Measurements from ENCODE around the gene ARL5A. TPM values are rescaled to one million over a fixed set of nuclear protein-coding genes. Genes with fewer than 3 reads are reported as not detected.

Gene ARL5A
- total and polyA plus RNA-seq, 2 of the 4 experiments (the other 2 are of a cell fraction): 22.3 to 45.5 TPM

DNA sequence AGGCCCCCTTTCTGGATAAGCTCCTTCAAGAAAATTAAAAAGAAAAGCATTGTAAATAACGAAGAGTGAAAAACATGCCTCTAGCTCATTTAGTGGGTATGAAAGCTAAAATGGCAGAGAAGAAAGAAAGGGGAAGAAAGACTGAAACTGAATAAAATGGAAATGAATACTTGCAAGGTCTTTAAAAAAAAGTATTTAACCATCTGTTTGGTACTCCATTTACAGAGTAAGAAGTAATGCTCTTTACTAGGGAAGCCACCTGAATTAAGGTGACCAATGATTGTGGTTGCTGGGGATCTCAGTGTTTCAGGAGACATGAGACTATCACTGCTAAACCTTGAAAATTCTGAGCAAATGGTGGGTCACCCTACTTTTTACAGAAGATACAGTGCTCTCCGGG lies 17.7 kb upstream of the ARL5A start:
- dilution Hi-C loops (cut with HindIII; ENCODE audit: low sequenced_read_pairs, unreplicated experiment) (no loop called here), intact Hi-C loops (cut with micrococcal nuclease) (no loop called here), in situ Hi-C loops (cut with MboI; ENCODE audit: low sequenced_read_pairs) (no loop called here)
- H3K18ac ChIP-seq (ENCODE audit: low read depth, low read length): no peak overlapping the region
- no peak overlapping the region for H3K4me2 ChIP-seq (ENCODE audit: low read depth, low read length)
- no peak for DNase-seq
- H4K20me1 ChIP-seq (ENCODE audit: insufficient read depth, low read length): no peaks in the 10 kb centered on the region
- no CpG with 5 or more reads among the region's 2 CpGs for WGBS, 2 experiments (ENCODE audit: extremely low coverage in 2 of 2, insufficient read length in 1 of 2)
- no peak overlapping the region for H4K5ac ChIP-seq (ENCODE audit: low read depth, low read length)
- H3K4me3 ChIP-seq (ENCODE audit: insufficient read depth, low read depth, low read length): no peak overlapping the region
- no peak overlapping the region for H3K56ac ChIP-seq (ENCODE audit: extremely low read depth, insufficient read depth, low read length)
- H3K14ac ChIP-seq (replicated peaks; ENCODE audit: low read depth, low read length): no peak overlapping the region
- H3K36me3 ChIP-seq (ENCODE audit: control insufficient read depth, insufficient read depth, low read length): no peaks in the 10 kb centered on the region
- no peak overlapping the region for H2AFZ ChIP-seq (replicated peaks; ENCODE audit: low read length, poor library complexity)
- no peak overlapping the region for H2BK5ac ChIP-seq (ENCODE audit: low read depth, low read length, poor library complexity, severe bottlenecking)
- H3K9me3 ChIP-seq (ENCODE audit: control insufficient read depth, insufficient read depth, low read length): no peaks in the 10 kb centered on the region
- no peak overlapping the region for H3K9ac ChIP-seq (ENCODE audit: low read depth, low read length)
- no peak overlapping the region for H4K8ac ChIP-seq (ENCODE audit: low read depth in 2 of 2, low read length in 2 of 2)
- H3K9me1 ChIP-seq (ENCODE audit: insufficient read depth, low read length): no peaks in the 10 kb centered on the region
- H3K23ac ChIP-seq (ENCODE audit: low read depth, low read length): no peak overlapping the region
- no peak overlapping the region for H2AK5ac ChIP-seq (ENCODE audit: low read depth, low read length)
- no peak overlapping the region for H2BK15ac ChIP-seq (ENCODE audit: low read depth, low read length)
- H3K27ac ChIP-seq (ENCODE audit: insufficient read depth, low read length): no peak overlapping the region
- H3K4me1 ChIP-seq (ENCODE audit: control insufficient read depth, insufficient read depth, low read length): no peaks in the 10 kb centered on the region
- no peaks in the 10 kb centered on the region for H3K27me3 ChIP-seq (ENCODE audit: control insufficient read depth, insufficient read depth, low read length)
- H3K4ac ChIP-seq (ENCODE audit: low read depth, low read length): no peak overlapping the region
- no peak overlapping the region for H4K91ac ChIP-seq (ENCODE audit: insufficient read depth, low read depth, low read length)
- H3K79me1 ChIP-seq (ENCODE audit: low read depth in 1 of 2, low read length in 2 of 2): no peaks in the 10 kb centered on the region
- no peak for ATAC-seq (ENCODE audit: low read depth)
- TF ChIP-seq, protein P1, sequence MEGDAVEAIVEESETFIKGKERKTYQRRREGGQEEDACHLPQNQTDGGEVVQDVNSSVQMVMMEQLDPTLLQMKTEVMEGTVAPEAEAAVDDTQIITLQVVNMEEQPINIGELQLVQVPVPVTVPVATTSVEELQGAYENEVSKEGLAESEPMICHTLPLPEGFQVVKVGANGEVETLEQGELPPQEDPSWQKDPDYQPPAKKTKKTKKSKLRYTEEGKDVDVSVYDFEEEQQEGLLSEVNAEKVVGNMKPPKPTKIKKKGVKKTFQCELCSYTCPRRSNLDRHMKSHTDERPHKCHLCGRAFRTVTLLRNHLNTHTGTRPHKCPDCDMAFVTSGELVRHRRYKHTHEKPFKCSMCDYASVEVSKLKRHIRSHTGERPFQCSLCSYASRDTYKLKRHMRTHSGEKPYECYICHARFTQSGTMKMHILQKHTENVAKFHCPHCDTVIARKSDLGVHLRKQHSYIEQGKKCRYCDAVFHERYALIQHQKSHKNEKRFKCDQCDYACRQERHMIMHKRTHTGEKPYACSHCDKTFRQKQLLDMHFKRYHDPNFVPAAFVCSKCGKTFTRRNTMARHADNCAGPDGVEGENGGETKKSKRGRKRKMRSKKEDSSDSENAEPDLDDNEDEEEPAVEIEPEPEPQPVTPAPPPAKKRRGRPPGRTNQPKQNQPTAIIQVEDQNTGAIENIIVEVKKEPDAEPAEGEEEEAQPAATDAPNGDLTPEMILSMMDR (conservative IDR thresholded peaks at IDR 0.05; ENCODE audit: low read depth, low read length): no peak
- TF ChIP-seq CEBPB (IDR thresholded peaks at IDR 0.05; ENCODE audit: low read depth, low read length) (no peak), POLR2A (IDR thresholded peaks at IDR 0.05; ENCODE audit: low read depth, low read length) (no peak), BHLHE40 (IDR thresholded peaks at IDR 0.05; ENCODE audit: low read depth, low read length) (no peak), MXI1 (IDR thresholded peaks at IDR 0.05; ENCODE audit: borderline replicate concordance, low read depth, low read length) (no peak)
- TF ChIP-seq, protein P2, sequence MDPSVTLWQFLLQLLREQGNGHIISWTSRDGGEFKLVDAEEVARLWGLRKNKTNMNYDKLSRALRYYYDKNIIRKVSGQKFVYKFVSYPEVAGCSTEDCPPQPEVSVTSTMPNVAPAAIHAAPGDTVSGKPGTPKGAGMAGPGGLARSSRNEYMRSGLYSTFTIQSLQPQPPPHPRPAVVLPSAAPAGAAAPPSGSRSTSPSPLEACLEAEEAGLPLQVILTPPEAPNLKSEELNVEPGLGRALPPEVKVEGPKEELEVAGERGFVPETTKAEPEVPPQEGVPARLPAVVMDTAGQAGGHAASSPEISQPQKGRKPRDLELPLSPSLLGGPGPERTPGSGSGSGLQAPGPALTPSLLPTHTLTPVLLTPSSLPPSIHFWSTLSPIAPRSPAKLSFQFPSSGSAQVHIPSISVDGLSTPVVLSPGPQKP (IDR thresholded peaks at IDR 0.05; ENCODE audit: borderline replicate concordance, low read depth, low read length): no peak
- ChIA-PET CTCF (no interaction called here), POLR2A (ENCODE audit: unreplicated experiment) (no interaction called here)
- H2BK20ac ChIP-seq (ENCODE audit: low read depth, low read length): no peak overlapping the region
- no peak overlapping the region for H2AK9ac ChIP-seq (replicated peaks; ENCODE audit: low read depth, low read length, poor library complexity)
- no TSS peak for BruUV-seq (replicated peaks)
- H2BK120ac ChIP-seq (ENCODE audit: low read depth, low read length): no peak overlapping the region

Measured in IMR-90 (cell line).